D721Med (cell line): ENCODE measurements around the gene PRDM15.

Source experiments
- DNase-seq: peaks from one replicate; pipeline ENCODE4 v3.0.0; 2011; ENCODE audit warnings: low spot score; ENCODE audit not compliant: insufficient read length
- FAIRE-seq: peaks from 2 replicates; lab custom pipeline; 2011; peaks lifted over from hg19 to GRCh38; lab: Jason Lieb, UNC
- CTCF ChIP-seq: IDR thresholded peaks from 2 replicates; pipeline ENCODE4 v1.5.1; 2012; ENCODE audit warnings: mild to moderate bottlenecking, control low read depth; ENCODE audit not compliant: insufficient read depth; ENCODE audit errors: missing control alignments

The PRDM15 gene

DNA sequence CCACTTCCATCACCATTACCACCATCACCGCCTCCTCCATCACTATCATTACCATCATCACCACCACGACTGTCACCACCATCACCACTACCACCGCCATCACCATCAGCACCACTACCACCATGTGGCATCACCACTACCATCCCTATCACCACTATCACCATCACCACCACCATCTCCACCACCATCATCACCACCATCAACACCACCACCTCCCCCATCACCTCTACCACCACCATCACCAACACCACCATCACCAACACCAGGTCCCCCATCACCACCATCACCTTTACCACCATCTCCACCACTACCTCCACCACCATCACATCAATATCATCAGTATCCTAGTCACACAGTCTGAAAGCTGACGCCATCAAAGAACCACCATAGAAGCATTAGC, 72.4 kb downstream of the PRDM15 start:
- TF ChIP-seq CTCF: no peak
- no peak for FAIRE-seq
- no peak for DNase-seq

GRCh38 chr21:41805643-41806042, 73.5 kb downstream of the PRDM15 start:
- DNase-seq (no peak), FAIRE-seq (no peak)
- no peak for TF ChIP-seq CTCF

- DNase-seq: no peak
These were observed 74.1 kb downstream of the PRDM15 start for GRCh38 chr21:41805038-41805437.

GRCh38 chr21:41804381-41804780, 74.8 kb downstream of the PRDM15 start:
- TF ChIP-seq CTCF: no peak
- FAIRE-seq (no peak), DNase-seq (no peak)

More at GRCh38 chr21:41805038-41805437, 74.1 kb downstream of the PRDM15 start:
- FAIRE-seq: no peak
- no peak for TF ChIP-seq CTCF

GRCh38 chr21:41803316-41803715, 75.8 kb downstream of the PRDM15 start:
- no peak for TF ChIP-seq CTCF
- DNase-seq (no peak), FAIRE-seq (no peak)

- FAIRE-seq (no peak), DNase-seq (no peak)
- TF ChIP-seq CTCF: no peak
These were observed 76.5 kb downstream of the PRDM15 start for GRCh38 chr21:41802684-41803083.

DNA sequence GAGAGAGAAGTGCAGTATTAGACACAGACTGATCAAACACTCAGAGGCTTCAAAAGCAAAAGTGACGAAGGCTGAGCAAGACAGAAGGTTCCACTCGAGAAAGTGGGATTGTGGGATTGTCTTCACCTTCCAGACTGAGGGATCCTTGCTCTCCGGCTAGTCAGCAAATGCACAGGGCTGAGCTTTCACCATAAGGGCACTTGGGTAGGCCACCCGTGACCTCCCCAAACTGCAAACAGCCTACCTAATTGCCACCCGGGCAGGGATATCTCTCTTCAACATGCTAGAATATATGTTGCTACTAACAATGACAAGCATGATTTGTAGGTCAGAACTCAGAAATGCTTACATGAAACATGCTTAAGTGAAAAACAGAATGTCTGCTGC, 77.0 kb downstream of the PRDM15 start:
- no peak for TF ChIP-seq CTCF
- no peak for DNase-seq
- no peak for FAIRE-seq
